ENCODE results near the gene EXOC1L. TPM values are rescaled to one million over a fixed set of nuclear protein-coding genes. Genes with fewer than 3 reads are reported as not detected.

EXOC1L gene
- total and polyA plus RNA-seq, 9 of the 15 experiments (the other 6 are each of a cell fraction or from before 2014, with no cell fraction given), result 0.38 to 3.9 (median 1.0) TPM; not detected in 1

DNA sequence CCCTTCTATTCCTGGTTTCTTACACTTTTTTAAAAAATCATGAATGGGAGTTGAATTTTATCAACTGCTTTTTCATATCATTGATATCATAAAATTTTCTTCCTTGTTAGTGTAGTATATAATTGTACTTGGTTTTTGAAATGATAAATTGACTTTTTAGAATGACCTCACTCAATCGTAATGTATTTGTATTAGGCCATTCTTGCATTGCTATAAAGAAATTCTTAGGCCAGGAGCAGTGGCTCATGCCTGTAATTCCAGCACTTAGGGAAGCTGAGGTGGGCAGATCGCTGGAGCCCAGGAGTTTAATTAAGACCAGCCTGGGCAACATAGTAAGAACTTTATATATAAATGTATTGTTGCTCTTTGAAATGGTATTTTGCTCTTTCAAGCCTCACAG is 40.1 kb downstream of the EXOC1L start:
- H3K4me1 ChIP-seq (replicated peaks in 1 of 2; ENCODE audit: control insufficient read depth in 2 of 2, insufficient read depth in 2 of 2, low read length in 2 of 2), result peaks cover 0 to 7% of the 10 kb centered on the region in 2 experiments; a peak in 2 of 5 replicates
- in situ Hi-C loops (cut with MboI), result loop anchor here (10.0 kb wide), 1 partner anchor 505 kb away; no protein-coding TSS in a partner anchor
- H3K79me2 ChIP-seq (ENCODE audit: control insufficient read depth, insufficient read depth, low read length), result peaks cover 17% of the 10 kb centered on the region
- ChIA-PET POLR2A (no interaction called here), CTCF (ENCODE audit: low intra/inter-chr PET ratio) (no interaction called here)
- H3K9me3 ChIP-seq (replicated peaks; ENCODE audit: control insufficient read depth, insufficient read depth, low read depth, low read length), result no peaks in the 10 kb centered on the region
- BruUV-seq (replicated peaks), result no TSS peak
- intact Hi-C loops (cut with micrococcal nuclease), result loop anchor here (10.0 kb wide), 2 partner anchors 425 to 515 kb away; partner anchors contain the start of gene SRD5A3
- H3K4me2 ChIP-seq (ENCODE audit: insufficient read depth, low read length), result no peak overlapping the region
- no peak overlapping the region for H2AFZ ChIP-seq (ENCODE audit: low read depth, low read length)
- no peak overlapping the region for H3K27ac ChIP-seq (ENCODE audit: extremely low read depth, low read depth, low read length)
- no peak overlapping the region for H3K9ac ChIP-seq (ENCODE audit: insufficient read depth in 1 of 2, low read depth in 2 of 2, low read length in 2 of 2)
- DNase-seq (ENCODE audit: extremely low read depth in 1 of 4, low spot score in 3 of 4), result no peak
- WGBS (ENCODE audit: insufficient coverage, low coverage, missing lambda C conversion rate), result 76% methylated on average over 2 of the region's 2 CpGs
- TF ChIP-seq TRIM24 (IDR thresholded peaks at IDR 0.05) (no peak), TCFL5 (CRISPR knock-in tag; conservative IDR thresholded peaks at IDR 0.05) (no peak)
- H3K4me3 ChIP-seq, result no peak overlapping the region
- no peaks in the 10 kb centered on the region for H4K20me1 ChIP-seq (replicated peaks; ENCODE audit: control insufficient read depth, insufficient read depth, low read length)
- no peaks in the 10 kb centered on the region for H3K27me3 ChIP-seq (ENCODE audit: control insufficient read depth in 2 of 2, insufficient read depth in 2 of 2, low read length in 2 of 2)
- H3K36me3 ChIP-seq (ENCODE audit: control insufficient read depth, insufficient read depth, low read length), result peaks cover 36% of the 10 kb centered on the region
- no peak for FAIRE-seq
- H3K9me1 ChIP-seq (ENCODE audit: control insufficient read depth, insufficient read depth, low read length), result no peaks in the 10 kb centered on the region
- no peak for ATAC-seq

DNA sequence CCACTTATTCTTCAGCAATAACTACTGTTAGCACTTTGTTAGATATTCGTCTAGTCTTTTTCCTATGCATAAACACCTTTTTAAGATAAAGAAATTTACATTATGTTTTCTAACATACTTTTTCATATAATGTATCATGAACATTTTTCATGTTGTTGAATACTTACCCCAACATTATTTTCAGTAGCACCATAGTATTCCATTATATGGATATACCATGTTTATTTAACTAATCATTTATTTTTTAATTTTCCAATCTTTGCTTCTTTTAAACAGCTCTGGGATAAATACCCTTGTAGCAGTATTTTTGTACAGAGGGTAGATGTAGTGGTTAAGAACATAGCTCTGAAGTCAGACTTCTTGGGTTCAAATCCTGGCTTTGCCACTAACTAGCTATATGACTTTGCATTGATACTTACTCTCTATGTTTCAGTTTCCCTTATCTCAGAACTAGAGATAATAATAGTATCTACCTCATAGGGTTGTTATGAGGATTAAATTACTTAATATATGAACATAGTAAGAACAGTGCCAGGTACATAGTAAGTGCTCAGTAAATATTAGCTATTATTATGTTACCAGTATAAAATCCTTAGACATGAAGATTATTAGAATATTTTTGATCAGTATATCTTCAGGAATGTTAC is 45.1 kb downstream of the EXOC1L start:
- ChIA-PET POLR2A (interaction anchor here (0.5 kb wide), 1 partner anchor 310 kb away, joined by 3 read pairs; no protein-coding TSS in a partner anchor), CTCF (ENCODE audit: low intra/inter-chr PET ratio) (no interaction called here)
- no peaks in the 10 kb centered on the region for H3K9me3 ChIP-seq (replicated peaks; ENCODE audit: control insufficient read depth, insufficient read depth, low read depth, low read length)
- H3K36me3 ChIP-seq (ENCODE audit: control insufficient read depth, insufficient read depth, low read length), result peaks cover 51% of the 10 kb centered on the region
- no peaks in the 10 kb centered on the region for H3K79me2 ChIP-seq (ENCODE audit: control insufficient read depth, insufficient read depth, low read length)
- no peak overlapping the region for H2AFZ ChIP-seq (ENCODE audit: low read depth, low read length)
- WGBS (ENCODE audit: insufficient coverage, low coverage, missing lambda C conversion rate), result 92% methylated on average over 1 of the region's 1 CpG
- ATAC-seq (no peak), DNase-seq (ENCODE audit: extremely low read depth in 1 of 4, low spot score in 3 of 4) (no peak), FAIRE-seq (no peak)
- intact Hi-C loops (cut with micrococcal nuclease), result loop anchor here (5.0 to 10.0 kb wide), 4 partner anchors 237 to 520 kb away; partner anchors contain the start of genes CLOCK and SRD5A3
- H3K4me3 ChIP-seq, result no peak overlapping the region
- no peak overlapping the region for H3K27ac ChIP-seq (ENCODE audit: extremely low read depth, low read depth, low read length)
- no peak overlapping the region for H3K4me2 ChIP-seq (ENCODE audit: insufficient read depth, low read length)
- in situ Hi-C loops (cut with MboI), result no loop called here
- H3K9ac ChIP-seq (ENCODE audit: insufficient read depth in 1 of 2, low read depth in 2 of 2, low read length in 2 of 2), result no peak overlapping the region
- H3K4me1 ChIP-seq (replicated peaks in 1 of 2; ENCODE audit: control insufficient read depth in 2 of 2, insufficient read depth in 2 of 2, low read length in 2 of 2), result peaks cover 0 to 10% of the 10 kb centered on the region in 2 experiments; a peak in 2 of 5 replicates
- H3K27me3 ChIP-seq (ENCODE audit: control insufficient read depth in 2 of 2, insufficient read depth in 2 of 2, low read length in 2 of 2), result no peaks in the 10 kb centered on the region
- no peaks in the 10 kb centered on the region for H4K20me1 ChIP-seq (replicated peaks; ENCODE audit: control insufficient read depth, insufficient read depth, low read length)
- no TSS peak for BruUV-seq (replicated peaks)
- H3K9me1 ChIP-seq (ENCODE audit: control insufficient read depth, insufficient read depth, low read length), result no peaks in the 10 kb centered on the region
- TF ChIP-seq, protein P1, sequence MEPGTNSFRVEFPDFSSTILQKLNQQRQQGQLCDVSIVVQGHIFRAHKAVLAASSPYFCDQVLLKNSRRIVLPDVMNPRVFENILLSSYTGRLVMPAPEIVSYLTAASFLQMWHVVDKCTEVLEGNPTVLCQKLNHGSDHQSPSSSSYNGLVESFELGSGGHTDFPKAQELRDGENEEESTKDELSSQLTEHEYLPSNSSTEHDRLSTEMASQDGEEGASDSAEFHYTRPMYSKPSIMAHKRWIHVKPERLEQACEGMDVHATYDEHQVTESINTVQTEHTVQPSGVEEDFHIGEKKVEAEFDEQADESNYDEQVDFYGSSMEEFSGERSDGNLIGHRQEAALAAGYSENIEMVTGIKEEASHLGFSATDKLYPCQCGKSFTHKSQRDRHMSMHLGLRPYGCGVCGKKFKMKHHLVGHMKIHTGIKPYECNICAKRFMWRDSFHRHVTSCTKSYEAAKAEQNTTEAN (CRISPR knock-in tag; IDR thresholded peaks at IDR 0.05), result no peak
- TF ChIP-seq, protein P2, sequence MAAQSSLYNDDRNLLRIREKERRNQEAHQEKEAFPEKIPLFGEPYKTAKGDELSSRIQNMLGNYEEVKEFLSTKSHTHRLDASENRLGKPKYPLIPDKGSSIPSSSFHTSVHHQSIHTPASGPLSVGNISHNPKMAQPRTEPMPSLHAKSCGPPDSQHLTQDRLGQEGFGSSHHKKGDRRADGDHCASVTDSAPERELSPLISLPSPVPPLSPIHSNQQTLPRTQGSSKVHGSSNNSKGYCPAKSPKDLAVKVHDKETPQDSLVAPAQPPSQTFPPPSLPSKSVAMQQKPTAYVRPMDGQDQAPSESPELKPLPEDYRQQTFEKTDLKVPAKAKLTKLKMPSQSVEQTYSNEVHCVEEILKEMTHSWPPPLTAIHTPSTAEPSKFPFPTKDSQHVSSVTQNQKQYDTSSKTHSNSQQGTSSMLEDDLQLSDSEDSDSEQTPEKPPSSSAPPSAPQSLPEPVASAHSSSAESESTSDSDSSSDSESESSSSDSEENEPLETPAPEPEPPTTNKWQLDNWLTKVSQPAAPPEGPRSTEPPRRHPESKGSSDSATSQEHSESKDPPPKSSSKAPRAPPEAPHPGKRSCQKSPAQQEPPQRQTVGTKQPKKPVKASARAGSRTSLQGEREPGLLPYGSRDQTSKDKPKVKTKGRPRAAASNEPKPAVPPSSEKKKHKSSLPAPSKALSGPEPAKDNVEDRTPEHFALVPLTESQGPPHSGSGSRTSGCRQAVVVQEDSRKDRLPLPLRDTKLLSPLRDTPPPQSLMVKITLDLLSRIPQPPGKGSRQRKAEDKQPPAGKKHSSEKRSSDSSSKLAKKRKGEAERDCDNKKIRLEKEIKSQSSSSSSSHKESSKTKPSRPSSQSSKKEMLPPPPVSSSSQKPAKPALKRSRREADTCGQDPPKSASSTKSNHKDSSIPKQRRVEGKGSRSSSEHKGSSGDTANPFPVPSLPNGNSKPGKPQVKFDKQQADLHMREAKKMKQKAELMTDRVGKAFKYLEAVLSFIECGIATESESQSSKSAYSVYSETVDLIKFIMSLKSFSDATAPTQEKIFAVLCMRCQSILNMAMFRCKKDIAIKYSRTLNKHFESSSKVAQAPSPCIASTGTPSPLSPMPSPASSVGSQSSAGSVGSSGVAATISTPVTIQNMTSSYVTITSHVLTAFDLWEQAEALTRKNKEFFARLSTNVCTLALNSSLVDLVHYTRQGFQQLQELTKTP (IDR thresholded peaks at IDR 0.05; ENCODE audit: low read depth in 1 of 2, partially characterized antibody in 2 of 2), result no peak
- TF ChIP-seq RBM39 (optimal IDR thresholded peaks at IDR 0.05; ENCODE audit: low read depth, low read length), result no peak
- no peak for TF ChIP-seq NBN (IDR thresholded peaks at IDR 0.05; ENCODE audit: low read depth)
- no peak for TF ChIP-seq ZNF224 (CRISPR knock-in tag; IDR thresholded peaks at IDR 0.05)
- TF ChIP-seq PHF20 (IDR thresholded peaks at IDR 0.05; ENCODE audit: partially characterized antibody), result no peak
- no peak for TF ChIP-seq NELFE (IDR thresholded peaks at IDR 0.05; ENCODE audit: insufficient read depth, insufficient read length)
